ENCODE measurements around the gene TAF7L. TPM values are rescaled to one million over a fixed set of nuclear protein-coding genes. Genes with fewer than 3 reads are reported as not detected.

TAF7L gene, protein sequence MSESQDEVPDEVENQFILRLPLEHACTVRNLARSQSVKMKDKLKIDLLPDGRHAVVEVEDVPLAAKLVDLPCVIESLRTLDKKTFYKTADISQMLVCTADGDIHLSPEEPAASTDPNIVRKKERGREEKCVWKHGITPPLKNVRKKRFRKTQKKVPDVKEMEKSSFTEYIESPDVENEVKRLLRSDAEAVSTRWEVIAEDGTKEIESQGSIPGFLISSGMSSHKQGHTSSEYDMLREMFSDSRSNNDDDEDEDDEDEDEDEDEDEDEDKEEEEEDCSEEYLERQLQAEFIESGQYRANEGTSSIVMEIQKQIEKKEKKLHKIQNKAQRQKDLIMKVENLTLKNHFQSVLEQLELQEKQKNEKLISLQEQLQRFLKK
- 1.00 and 1.1 TPM in 2 replicates for total RNA-seq

DNA sequence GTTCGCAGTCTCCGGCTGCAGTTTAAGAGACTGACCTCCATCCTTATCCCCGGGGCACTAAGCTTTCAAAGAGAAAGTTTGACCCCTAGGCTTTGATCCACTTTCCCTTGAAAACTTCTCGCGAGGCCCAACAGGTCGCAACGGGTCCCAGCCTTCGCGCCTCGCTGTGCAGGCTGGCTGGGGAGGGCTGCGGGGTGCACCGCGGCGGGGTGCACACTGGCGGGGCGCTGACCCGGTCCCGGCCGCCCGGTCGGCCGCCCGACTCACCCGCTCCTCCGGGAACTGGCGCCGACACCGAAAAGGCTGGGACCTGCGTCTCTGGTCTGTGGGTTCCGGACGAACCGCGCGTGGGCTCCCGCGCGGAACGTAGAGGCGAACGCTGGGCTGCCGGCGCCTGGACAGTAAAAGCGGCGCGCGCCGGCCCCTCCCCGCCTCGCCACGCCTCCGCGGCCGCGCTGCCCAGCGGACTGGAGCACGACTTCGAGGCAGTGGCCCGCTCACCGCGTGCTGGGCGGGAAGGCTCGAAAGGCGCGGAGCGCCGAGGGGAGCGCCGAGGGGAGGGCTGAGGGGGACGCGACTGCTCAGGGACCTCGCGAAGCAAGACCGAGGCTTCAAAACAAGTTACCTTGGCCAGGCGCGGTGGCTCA lies at the start of gene TAF7L:
Gene TAF7L (minus strand): TSS at position 378 of the 647 bp plus-strand sequence. CDS start 3,791 bp downstream, outside the sequence.

DNA sequence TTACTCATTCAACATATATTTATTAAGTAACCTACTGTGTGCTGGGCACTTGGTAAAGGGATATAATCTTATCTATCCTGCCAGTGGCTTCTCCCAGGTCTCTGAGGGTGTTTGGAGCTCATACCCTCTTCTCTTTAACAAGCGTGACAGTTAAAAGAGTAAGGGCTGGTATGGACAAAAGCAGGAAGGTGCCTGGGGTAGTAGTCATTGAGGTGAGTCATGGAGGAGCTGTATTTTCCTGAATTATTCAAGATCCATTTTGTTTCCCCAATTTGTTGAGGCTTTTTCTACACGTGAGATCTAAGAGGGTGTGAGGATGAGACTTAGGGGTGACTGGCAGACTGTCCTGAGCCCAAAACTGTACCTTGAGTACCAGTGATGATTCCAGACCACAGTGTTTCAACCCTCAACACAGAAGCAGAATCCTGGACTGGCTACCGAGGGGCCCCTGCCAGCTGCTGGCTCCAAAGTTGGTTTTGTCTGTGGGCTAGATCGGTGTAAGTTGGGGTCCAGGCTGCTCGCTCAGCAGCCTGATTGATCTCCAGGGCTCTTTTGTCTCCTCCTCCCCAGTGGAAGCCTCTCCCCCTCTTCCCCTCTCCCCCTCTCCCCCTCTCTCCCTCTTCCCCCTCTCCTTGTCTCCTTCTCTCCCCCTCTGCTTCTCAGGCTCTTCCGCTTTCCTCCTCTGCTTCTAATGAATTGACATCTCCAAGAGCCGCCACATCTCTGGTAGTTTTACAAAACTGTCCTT lies 71.8 kb downstream of the TAF7L start, which contains the start of gene DRP2:
Gene DRP2 (plus strand): TSS at position 671 of the 748 bp plus-strand sequence. CDS start 11,862 bp downstream, outside the sequence.

Other genes with a start within 250 kb of the TAF7L start
- gene TRMT2B, start 239.2 kb downstream of the TAF7L start, total RNA-seq: 23.3 and 26.8 TPM in 2 replicates
- gene TMEM35A, start 212.5 kb downstream of the TAF7L start, total RNA-seq: 1.7 and 1.8 TPM in 2 replicates
- 17.7 and 24.8 TPM in 2 replicates for gene CENPI, start 193.1 kb downstream of the TAF7L start, total RNA-seq
- 0.15 and 0.47 TPM in 2 replicates for gene DRP2, start 71.5 kb downstream of the TAF7L start, total RNA-seq
- gene TIMM8A, start 57.4 kb upstream of the TAF7L start, total RNA-seq: 7.2 and 10.3 TPM in 2 replicates
- not detected in 2 replicates for gene BTK, start 94.9 kb upstream of the TAF7L start, total RNA-seq
- gene RPL36A, start 99.7 kb upstream of the TAF7L start, total RNA-seq: 1,983 and 2,269 TPM in 2 replicates
- 40.5 and 45.6 TPM in 2 replicates for gene GLA, start 116.6 kb upstream of the TAF7L start, total RNA-seq
- gene HNRNPH2, start 116.9 kb upstream of the TAF7L start, total RNA-seq: 48.9 and 56.4 TPM in 2 replicates
- 3.4 and 4.5 TPM in 2 replicates for gene ARMCX4, start 194.1 kb upstream of the TAF7L start, total RNA-seq

Measured in mammary microvascular endothelial cell (primary cell).